MCF 10A (cell line): ENCODE data around the gene LRRFIP1. TPM values are rescaled to one million over a fixed set of nuclear protein-coding genes. Genes with fewer than 3 reads are reported as not detected.

Experiments
- BruUV-seq: library from RNA; stranded (reverse); fragments of 400-500 nt; replicated peaks from 2 replicates; lab custom pipeline; 2021; lab: Mats Ljungman, UMichigan
- CTCF ChIA-PET: fragments of 300-600 bp; sonication (Branson Sonifier 250); formaldehyde crosslinking; extraction: SDS; loops from one replicate; lab custom pipeline; 2021; ENCODE audit warnings: antibody characterized with exemption, inconsistent platforms; lab: Yijun Ruan, JAX
- POLR2A ChIA-PET: fragments of 300-600, 350-650 bp; sonication (Branson Sonifier 250); formaldehyde crosslinking; extraction: SDS; loops from one replicate; lab custom pipeline; 2020; ENCODE audit warnings: antibody characterized with exemption, inconsistent platforms; lab: Yijun Ruan, JAX
- DNase-seq: peaks from one replicate; pipeline ENCODE4 v3.0.0-alpha.2; 2018; ENCODE audit not compliant: unreplicated experiment
- H3K27ac Mint-ChIP-seq: one replicate; pipeline ENCODE4 v1.8.0; 2022; ENCODE audit warnings: mild to moderate bottlenecking, low read depth, mixed read lengths; ENCODE audit not compliant: unreplicated experiment
- H3K27me3 Mint-ChIP-seq: one replicate; pipeline ENCODE4 v1.8.0; 2022; ENCODE audit warnings: mixed read lengths; ENCODE audit not compliant: insufficient read depth, unreplicated experiment
- H3K36me3 Mint-ChIP-seq: one replicate; pipeline ENCODE4 v1.8.0; 2022; ENCODE audit warnings: mild to moderate bottlenecking, moderate library complexity, mixed read lengths; ENCODE audit not compliant: insufficient read depth, unreplicated experiment
- H3K4me1 Mint-ChIP-seq: one replicate; pipeline ENCODE4 v1.8.0; 2022; ENCODE audit warnings: mixed read lengths; ENCODE audit not compliant: insufficient read depth, unreplicated experiment
- H3K4me3 Mint-ChIP-seq: one replicate; pipeline ENCODE4 v1.8.0; 2022; ENCODE audit warnings: mild to moderate bottlenecking, moderate library complexity, mixed read lengths; ENCODE audit not compliant: unreplicated experiment
- H3K9me3 Mint-ChIP-seq: one replicate; pipeline ENCODE4 v1.8.0; 2022; ENCODE audit warnings: mixed read lengths; ENCODE audit not compliant: unreplicated experiment
- CTCF ChIP-seq: fragments of 200-600 bp; IDR thresholded peaks from one replicate; pipeline ENCODE4 v1.8.0; 2022; ENCODE audit warnings: antibody characterized with exemption, mild to moderate bottlenecking; ENCODE audit not compliant: unreplicated experiment
- intact Hi-C: fragments of 100-400 bp; cut with micrococcal nuclease; formaldehyde crosslinking; loops from 2 replicates; pipeline ENCODE4 v1.14.1; 2022
- total RNA-seq: library from RNA; stranded (reverse); gene quantifications from 2 replicates; pipeline ENCODE4 v1.2.3, GENCODE V29; 2022

Gene LRRFIP1
- total RNA-seq, 1 experiment from 2014 or later = 197 TPM

- Mint-ChIP-seq H3K4me3 (no peak overlapping the region), H3K27ac (peak overlapping the region; percentile 19), H3K36me3 (peaks cover 51% of the 10 kb centered on the region), H3K9me3 (no peaks in the 10 kb centered on the region), H3K27me3 (no peaks in the 10 kb centered on the region), H3K4me1 (peaks cover 22% of the 10 kb centered on the region)
- CTCF ChIA-PET = interaction anchor here (0.7 to 11.1 kb wide), 8 partner anchors 12 to 171 kb away, joined by 3 to 206 read pairs (median 4); no protein-coding TSS in a partner anchor
- no peak for DNase-seq
- POLR2A ChIA-PET = interaction anchor here (1.0 to 4.0 kb wide), 5 partner anchors 17 to 70 kb away, joined by 3 to 53 read pairs (median 3); no protein-coding TSS in a partner anchor
- TF ChIP-seq CTCF = no peak
- BruUV-seq = no TSS peak
- intact Hi-C loops = no loop called here
Observed at GRCh38 chr2:237743024-237743423, 115.6 kb downstream of the LRRFIP1 start.

- Mint-ChIP-seq H3K4me1 (peaks cover 19% of the 10 kb centered on the region), H3K27me3 (no peaks in the 10 kb centered on the region), H3K27ac (peak overlapping the region; percentile 22), H3K36me3 (peaks cover 54% of the 10 kb centered on the region), H3K4me3 (no peak overlapping the region), H3K9me3 (no peaks in the 10 kb centered on the region)
- TF ChIP-seq CTCF = no peak
- peak; percentile 25 for DNase-seq
- ChIA-PET POLR2A (interaction anchor here (0.6 to 4.0 kb wide), 7 partner anchors 13 to 153 kb away, joined by 3 to 53 read pairs (median 3); no protein-coding TSS in a partner anchor), CTCF (interaction anchor here (0.7 to 11.1 kb wide), 13 partner anchors 8 to 76 kb away, joined by 3 to 206 read pairs (median 6); no protein-coding TSS in a partner anchor)
- intact Hi-C loops = no loop called here
- no TSS peak for BruUV-seq
Observed at GRCh38 chr2:237743561-237744269, 116.3 kb downstream of the LRRFIP1 start.

GRCh38 chr2:237744270-237744612 lies 116.9 kb downstream of the LRRFIP1 start:
- DNase-seq = no peak
- intact Hi-C loops = no loop called here
- no peaks in the 10 kb centered on the region for H3K9me3 Mint-ChIP-seq
- no peak for TF ChIP-seq CTCF
- H3K4me3 Mint-ChIP-seq = no peak overlapping the region
- H3K27ac Mint-ChIP-seq = peak overlapping the region; percentile 22
- BruUV-seq = no TSS peak
- POLR2A ChIA-PET = interaction anchor here (0.6 to 4.0 kb wide), 6 partner anchors 13 to 153 kb away, joined by 3 to 53 read pairs (median 6); no protein-coding TSS in a partner anchor
- peaks cover 19% of the 10 kb centered on the region for H3K4me1 Mint-ChIP-seq
- peaks cover 55% of the 10 kb centered on the region for H3K36me3 Mint-ChIP-seq
- H3K27me3 Mint-ChIP-seq = no peaks in the 10 kb centered on the region
- CTCF ChIA-PET = interaction anchor here (0.6 to 11.1 kb wide), 19 partner anchors 8 to 172 kb away, joined by 3 to 206 read pairs (median 7); no protein-coding TSS in a partner anchor

- TF ChIP-seq CTCF = peak; percentile 92
- CTCF ChIA-PET = interaction anchor here (0.6 to 11.1 kb wide), 39 partner anchors 9 to 1788 kb away, joined by 3 to 206 read pairs (median 4); partner anchors contain the start of gene RAB17
- H3K27me3 Mint-ChIP-seq = no peaks in the 10 kb centered on the region
- H3K9me3 Mint-ChIP-seq = no peaks in the 10 kb centered on the region
- no peak overlapping the region for H3K4me3 Mint-ChIP-seq
- BruUV-seq = no TSS peak
- POLR2A ChIA-PET = interaction anchor here (0.6 to 4.0 kb wide), 8 partner anchors 9 to 154 kb away, joined by 3 to 53 read pairs (median 4); no protein-coding TSS in a partner anchor
- peaks cover 19% of the 10 kb centered on the region for H3K4me1 Mint-ChIP-seq
- peaks cover 55% of the 10 kb centered on the region for H3K36me3 Mint-ChIP-seq
- intact Hi-C loops = loop anchor here (1.0 kb wide), 2 partner anchors 71 to 232 kb away; no protein-coding TSS in a partner anchor
- peak overlapping the region; percentile 33 for H3K27ac Mint-ChIP-seq
- DNase-seq = peak; percentile 55
Observed at GRCh38 chr2:237744613-237745249, 117.3 kb downstream of the LRRFIP1 start.
